ENCODE data around the gene HCN4.
"Not testable (repeated sequence)": the region's sequence is repeated elsewhere in the genome, so short reads cannot be mapped to it uniquely, and the experiment has no call there.

Gene HCN4

DNA sequence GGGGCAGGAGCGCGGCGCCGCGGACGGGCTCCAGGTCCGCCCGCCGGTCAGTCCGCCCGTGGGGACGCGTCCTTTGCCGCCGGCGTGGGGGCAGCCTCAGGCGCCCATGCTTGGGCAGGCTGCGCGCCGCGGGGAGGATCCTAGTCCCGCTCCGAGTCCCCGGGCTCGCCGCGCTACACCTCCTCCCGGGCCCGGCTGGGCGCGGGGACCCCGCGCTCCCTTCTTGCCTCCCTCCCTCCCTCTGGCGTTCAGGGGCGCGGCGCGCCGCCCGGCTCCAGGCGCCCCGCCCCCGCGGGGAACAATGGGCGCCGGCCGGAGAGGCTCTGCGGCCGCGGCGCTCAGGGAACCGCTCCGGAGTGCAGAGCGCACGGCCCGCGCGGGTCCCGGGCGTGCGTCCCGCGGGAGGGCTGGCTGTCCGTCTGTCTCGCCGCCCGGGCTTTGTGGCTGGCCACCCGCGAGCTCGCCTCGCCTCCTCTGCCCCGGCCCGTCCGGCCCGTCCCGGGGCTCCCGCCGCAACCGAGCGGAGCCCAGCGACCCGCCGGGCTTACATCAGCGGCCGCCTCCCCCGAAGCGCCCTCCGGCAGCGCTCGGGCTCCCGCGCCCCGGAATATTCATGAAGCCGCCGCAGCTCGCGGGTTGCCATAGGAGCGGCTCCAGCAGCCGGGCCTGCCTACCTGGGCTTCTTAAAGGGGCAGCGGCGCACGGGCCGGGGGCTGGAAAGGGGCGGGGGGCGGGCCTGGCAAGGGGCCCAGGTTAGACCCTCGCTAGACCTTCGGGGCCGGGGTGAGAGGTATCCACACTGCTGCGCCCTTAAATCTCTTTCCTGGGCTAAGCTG, at the start of gene HCN4:
Gene HCN4 (minus strand): TSS at position 658 of the 836 bp plus-strand sequence. CDS start 688 bp downstream, outside the sequence.
- no peak for DNase-seq (ENCODE audit: low read depth, low spot score)

- DNase-seq (ENCODE audit: low read depth, low spot score) = no peak
Observed at GRCh38 chr15:73414876-73415275, 46.1 kb upstream of the HCN4 start.

DNA sequence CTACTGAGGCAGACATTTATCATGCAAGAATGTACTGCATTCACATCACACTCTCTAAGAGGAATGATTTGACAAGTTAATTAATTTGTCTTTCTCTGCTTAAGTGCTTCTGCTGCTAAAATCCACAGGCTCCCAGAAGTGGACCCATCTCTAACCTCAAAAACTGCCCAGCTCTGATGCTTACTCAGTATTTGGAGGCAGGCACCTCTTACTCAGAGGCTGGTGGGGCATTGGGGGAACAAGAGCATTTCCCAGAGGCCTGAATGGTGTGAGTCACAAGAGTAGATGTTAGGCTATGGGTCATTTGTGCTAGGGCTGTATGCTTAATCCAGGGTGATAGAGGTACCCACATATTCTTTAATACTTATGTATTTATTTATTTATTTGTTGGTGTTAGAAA, 34.4 kb upstream of the HCN4 start:
- no peak for DNase-seq (ENCODE audit: low read depth, low spot score)

- not testable (repeated sequence) for DNase-seq (ENCODE audit: low read depth, low spot score)
Observed at GRCh38 chr15:73400222-73400621, 31.5 kb upstream of the HCN4 start.

DNA sequence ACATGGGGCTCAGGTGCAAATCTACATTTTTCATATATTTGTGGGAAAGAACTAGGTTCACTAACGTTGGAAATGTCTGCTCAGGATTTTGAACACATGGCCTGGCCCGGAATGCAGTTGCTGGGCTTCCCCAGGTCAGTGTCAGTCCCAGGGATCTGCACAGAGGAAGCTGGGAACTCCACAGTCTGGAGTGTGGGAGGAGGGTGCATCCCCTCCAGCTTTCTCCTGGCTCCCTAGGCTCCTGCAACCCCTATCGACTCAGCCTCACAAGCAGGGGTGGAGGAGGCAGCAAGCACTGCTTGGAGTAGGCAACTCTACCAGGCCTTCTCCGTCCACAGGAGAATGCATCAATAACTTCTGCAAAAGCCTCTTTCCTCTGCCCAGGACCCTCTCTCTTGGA, 30.1 kb upstream of the HCN4 start:
- DNase-seq (ENCODE audit: low read depth, low spot score) = no peak

DNA sequence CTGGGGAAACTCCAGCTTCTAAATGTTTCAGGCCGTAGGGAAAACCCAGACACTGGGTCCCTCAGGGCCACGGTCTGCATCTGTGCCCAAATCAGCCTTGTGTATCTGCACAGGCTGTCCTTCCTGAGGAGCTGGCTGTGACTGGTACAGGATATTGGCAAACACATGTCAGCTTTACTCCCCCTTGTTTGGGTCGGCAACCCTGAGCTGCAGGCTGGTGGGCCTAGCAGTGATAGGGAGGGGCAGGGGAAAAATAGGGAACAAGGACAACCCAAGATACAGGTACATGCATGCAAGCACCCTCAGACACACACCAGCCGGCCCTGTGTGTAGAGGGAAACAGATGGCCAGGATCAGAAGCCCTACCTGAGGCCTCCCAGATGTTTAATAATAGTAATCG, 28.7 kb upstream of the HCN4 start:
- no peak for DNase-seq (ENCODE audit: low read depth, low spot score)

- DNase-seq (ENCODE audit: low read depth, low spot score) = no peak
Observed at GRCh38 chr15:73395671-73396070, 26.9 kb upstream of the HCN4 start.

GRCh38 chr15:73394782-73395181, 26.0 kb upstream of the HCN4 start:
- DNase-seq (ENCODE audit: low read depth, low spot score) = no peak

DNA sequence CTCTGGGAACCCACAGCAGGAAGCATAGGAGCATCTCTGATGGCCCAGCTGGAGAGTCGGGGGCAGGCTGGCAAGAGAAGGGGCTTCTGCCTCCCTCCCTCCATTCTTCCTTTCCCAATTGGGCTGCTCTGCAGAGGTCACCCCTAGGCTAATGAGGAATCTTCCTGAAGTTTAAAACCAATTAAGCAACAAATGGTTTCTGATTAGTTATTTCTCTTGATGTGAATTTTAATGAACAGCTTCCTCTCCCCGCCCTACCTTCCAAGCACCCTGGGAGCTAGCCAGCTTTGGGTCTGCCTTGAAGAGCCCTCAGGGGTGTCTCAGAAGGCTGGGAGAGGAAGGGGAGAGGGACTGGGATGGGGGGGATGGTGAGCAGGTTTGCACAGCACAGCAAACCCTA, 24.6 kb upstream of the HCN4 start:
- DNase-seq (ENCODE audit: low read depth, low spot score) = no peak

DNA sequence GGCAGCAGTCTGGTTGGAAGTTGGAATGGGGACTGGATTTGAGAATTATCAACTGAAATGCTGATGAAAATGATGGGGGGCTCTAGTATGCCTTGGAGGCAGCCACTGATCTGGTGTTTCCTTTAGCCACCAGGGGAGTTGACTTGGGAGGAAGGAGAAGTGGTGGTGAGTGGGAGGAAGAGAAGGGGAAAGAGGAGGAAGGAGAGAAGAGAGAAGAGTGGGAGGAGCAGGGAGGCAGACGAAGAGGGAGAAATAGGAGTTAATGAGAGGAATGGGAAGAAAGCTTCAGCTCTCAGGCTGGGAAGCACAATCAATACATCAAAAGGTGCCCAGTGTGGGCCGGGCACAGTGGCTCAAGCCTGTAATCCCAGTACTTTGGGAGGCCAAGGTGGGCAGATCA, 23.3 kb upstream of the HCN4 start:
- DNase-seq (ENCODE audit: low read depth, low spot score) = no peak

DNA sequence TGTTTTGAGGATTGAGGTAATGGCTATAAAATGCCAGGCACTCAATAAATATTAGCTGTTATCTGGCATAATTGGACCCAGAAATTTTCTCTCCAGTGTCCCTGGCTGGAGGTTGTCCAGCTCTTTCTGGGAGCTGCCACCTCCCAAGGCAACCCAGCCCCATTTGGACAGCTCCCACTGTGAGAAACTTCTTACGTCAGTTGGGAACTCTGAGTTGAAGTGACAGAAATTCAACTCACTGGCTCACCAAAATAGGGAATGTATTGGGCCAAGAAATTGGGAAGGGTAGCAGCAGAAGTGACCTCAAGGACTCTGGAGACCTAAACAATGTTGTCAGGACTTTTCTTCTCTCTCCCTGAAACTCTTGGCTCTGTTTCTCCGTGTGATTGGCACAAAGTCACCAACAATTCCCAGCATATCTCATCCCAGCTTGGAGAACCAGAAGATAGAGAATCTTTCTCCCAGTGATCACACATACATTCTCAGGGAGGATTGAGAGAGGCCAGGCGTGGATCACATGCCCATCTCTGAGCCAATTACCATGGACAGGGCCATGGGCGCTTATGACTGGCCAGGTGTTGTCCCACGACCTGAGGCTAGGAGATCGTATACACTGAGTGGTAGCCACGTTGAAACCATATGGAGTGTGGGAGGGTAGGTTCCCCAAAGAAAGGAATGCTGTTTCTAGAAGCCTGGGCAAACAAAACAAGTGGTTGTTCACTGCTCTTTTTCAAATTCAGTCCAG, 22.5 kb upstream of the HCN4 start:
- DNase-seq (ENCODE audit: low read depth, low spot score) = no peak

DNA sequence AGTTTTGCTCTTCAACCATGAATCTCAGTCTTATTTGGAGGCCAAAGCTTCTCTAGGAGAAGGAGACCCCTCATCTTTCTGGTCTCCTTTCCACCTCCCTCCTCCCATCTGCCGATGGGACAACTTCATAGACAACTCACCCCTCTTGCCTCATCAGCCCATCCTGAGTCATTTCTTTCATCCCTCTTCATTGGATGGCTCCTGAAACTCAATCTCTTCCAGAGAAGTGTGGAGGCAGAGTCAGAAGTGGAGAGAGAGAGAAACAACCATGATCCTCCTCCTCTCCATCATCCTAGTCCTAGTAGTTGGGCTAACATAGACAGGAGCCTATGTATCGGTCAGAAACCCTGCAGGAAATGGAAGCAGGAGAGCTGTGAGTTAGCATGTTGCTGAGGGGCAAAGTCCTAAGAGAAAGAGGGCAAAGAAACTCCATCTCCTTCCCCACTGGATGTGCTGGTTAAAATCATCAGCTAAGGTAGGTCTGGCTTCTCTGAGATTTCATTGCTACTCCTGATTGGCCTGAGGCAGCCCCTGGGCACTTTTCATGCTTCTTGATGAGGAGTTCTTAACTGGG, 21.3 kb upstream of the HCN4 start:
- DNase-seq (ENCODE audit: low read depth, low spot score) = no peak

- DNase-seq (ENCODE audit: low read depth, low spot score) = no peak
Observed at GRCh38 chr15:73389539-73389938, 20.8 kb upstream of the HCN4 start.

GRCh38 chr15:73388256-73388781, 19.6 kb upstream of the HCN4 start:
- no peak for DNase-seq (ENCODE audit: low read depth, low spot score)

GRCh38 chr15:73387507-73388255, 18.9 kb upstream of the HCN4 start:
- DNase-seq (ENCODE audit: low read depth, low spot score) = no peak

- DNase-seq (ENCODE audit: low read depth, low spot score) = no peak
Observed at GRCh38 chr15:73386886-73387506, 18.2 kb upstream of the HCN4 start.

DNA sequence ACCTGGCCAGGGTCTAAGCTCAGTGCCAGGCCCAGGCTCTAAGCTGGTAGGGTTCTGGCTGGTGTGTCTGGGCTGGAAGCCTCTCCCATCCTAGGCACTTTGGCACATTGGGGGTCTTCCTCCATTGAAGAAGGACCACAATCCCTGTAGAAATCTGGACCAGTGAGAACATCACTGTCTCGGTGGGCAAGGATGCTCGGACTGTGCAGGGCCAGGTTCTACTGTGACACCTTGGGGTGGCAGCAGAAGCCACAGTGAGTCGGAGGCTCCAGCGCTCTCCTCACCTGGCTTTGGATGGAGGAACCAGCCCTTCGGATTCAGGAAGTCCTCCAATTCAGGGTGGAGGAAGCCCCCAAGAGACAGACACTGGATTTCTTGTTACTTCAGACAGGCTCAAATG, 17.5 kb upstream of the HCN4 start:
- no peak for DNase-seq (ENCODE audit: low read depth, low spot score)

- DNase-seq (ENCODE audit: low read depth, low spot score) = no peak
Observed at GRCh38 chr15:73385205-73385604, 16.4 kb upstream of the HCN4 start.

GRCh38 chr15:73383310-73384189, 14.8 kb upstream of the HCN4 start:
- DNase-seq (ENCODE audit: low read depth, low spot score) = no peak

GRCh38 chr15:73382115-73382514, 13.4 kb upstream of the HCN4 start:
- no peak for DNase-seq (ENCODE audit: low read depth, low spot score)

Measured in activated naive CD8-positive, alpha-beta T cell treated with anti-CD3 and anti-CD28 coated beads, Interleukin-2, amount 50 U/mL, for 16 hours (primary cell).